Measurements from ENCODE around the gene FSHR. TPM values are rescaled to one million over a fixed set of nuclear protein-coding genes. Genes with fewer than 3 reads are reported as not detected.

The FSHR gene
- total RNA-seq, 1 donor: not detected

DNA sequence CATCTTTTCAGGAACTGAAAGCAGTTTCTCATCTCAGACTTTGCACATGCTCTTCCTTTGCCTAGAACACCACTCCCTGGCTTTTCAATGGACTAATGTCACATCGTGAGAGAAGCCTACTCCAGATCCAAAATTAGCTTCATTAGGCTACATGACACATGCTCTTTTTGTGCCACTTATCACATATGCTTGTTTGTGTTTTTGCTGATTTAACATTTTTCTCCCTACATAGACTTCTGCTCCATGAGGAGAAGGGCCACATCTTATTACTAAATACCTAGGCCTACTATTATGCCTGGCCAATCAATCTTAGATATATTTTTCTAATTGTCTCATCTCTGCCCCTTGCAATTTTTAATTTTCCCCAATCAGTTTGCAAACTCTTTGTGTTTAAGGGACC lies 212.4 kb downstream of the FSHR start:
- DNase-seq (ENCODE audit: low read depth): no peak
- TF ChIP-seq, protein P1, sequence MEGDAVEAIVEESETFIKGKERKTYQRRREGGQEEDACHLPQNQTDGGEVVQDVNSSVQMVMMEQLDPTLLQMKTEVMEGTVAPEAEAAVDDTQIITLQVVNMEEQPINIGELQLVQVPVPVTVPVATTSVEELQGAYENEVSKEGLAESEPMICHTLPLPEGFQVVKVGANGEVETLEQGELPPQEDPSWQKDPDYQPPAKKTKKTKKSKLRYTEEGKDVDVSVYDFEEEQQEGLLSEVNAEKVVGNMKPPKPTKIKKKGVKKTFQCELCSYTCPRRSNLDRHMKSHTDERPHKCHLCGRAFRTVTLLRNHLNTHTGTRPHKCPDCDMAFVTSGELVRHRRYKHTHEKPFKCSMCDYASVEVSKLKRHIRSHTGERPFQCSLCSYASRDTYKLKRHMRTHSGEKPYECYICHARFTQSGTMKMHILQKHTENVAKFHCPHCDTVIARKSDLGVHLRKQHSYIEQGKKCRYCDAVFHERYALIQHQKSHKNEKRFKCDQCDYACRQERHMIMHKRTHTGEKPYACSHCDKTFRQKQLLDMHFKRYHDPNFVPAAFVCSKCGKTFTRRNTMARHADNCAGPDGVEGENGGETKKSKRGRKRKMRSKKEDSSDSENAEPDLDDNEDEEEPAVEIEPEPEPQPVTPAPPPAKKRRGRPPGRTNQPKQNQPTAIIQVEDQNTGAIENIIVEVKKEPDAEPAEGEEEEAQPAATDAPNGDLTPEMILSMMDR (IDR thresholded peaks at IDR 0.05; ENCODE audit: insufficient read depth, low read length): no peak
- no peak overlapping the region for H3K4me3 ChIP-seq (ENCODE audit: low read depth, low read length)

DNA sequence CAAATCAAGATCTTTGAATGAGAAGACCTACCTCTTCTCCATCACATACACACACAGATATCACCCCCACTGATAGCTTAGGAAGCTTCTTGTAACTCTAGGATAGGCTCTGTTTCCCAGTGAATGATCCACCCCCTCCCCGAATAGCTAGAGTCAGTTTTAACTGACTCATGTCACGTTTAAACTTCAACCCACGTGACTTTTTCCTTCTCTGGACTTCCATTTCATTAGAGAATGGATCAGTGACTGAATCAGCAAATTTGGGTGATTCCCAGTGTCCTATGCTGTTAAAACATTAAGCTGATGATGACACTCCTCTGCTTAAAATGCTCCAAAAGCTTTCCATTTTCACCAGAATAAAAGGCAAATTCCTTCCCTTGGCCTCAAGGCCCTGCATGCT lies 212.9 kb downstream of the FSHR start:
- H3K4me3 ChIP-seq (ENCODE audit: low read depth, low read length): no peak overlapping the region
- TF ChIP-seq, protein P1 (IDR thresholded peaks at IDR 0.05; ENCODE audit: insufficient read depth, low read length): no peak
- DNase-seq (ENCODE audit: low read depth): no peak

DNA sequence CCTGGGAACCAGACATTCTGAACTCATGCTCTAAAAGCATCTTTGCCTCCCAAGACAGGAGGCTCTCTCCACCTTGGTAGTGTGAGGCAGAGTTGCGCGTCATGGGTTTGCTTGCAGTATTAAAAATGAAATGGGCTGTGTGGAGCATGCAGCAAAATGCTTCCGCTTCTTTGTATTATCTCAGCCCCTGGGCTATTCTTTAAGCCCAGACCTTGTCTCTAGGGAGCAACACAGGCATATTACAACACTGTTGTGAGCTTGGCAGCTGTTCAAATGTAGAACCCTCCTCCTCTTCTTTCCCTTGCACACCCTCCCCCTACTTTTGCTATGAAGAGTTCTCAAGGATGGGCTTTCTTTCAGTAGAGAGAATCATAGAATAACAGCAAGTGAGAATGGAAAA lies 213.7 kb downstream of the FSHR start:
- DNase-seq (ENCODE audit: low read depth): no peak
- TF ChIP-seq, protein P1 (IDR thresholded peaks at IDR 0.05; ENCODE audit: insufficient read depth, low read length): no peak
- no peak overlapping the region for H3K4me3 ChIP-seq (ENCODE audit: low read depth, low read length)

GRCh38 chr2:48939232-48939631 lies 215.1 kb downstream of the FSHR start:
- DNase-seq (ENCODE audit: low read depth): no peak
- TF ChIP-seq, protein P1 (IDR thresholded peaks at IDR 0.05; ENCODE audit: insufficient read depth, low read length): no peak
- no peak overlapping the region for H3K4me3 ChIP-seq (ENCODE audit: low read depth, low read length)

- TF ChIP-seq, protein P1 (IDR thresholded peaks at IDR 0.05; ENCODE audit: insufficient read depth, low read length): no peak
- H3K4me3 ChIP-seq (ENCODE audit: low read depth, low read length): no peak overlapping the region
- no peak for DNase-seq (ENCODE audit: low read depth)
Measured at GRCh38 chr2:48938231-48938630, 216.1 kb downstream of the FSHR start.

- TF ChIP-seq, protein P1 (IDR thresholded peaks at IDR 0.05; ENCODE audit: insufficient read depth, low read length): no peak
- H3K4me3 ChIP-seq (ENCODE audit: low read depth, low read length): no peak overlapping the region
- no peak for DNase-seq (ENCODE audit: low read depth)
Measured at GRCh38 chr2:48934807-48935206, 219.5 kb downstream of the FSHR start.

DNA sequence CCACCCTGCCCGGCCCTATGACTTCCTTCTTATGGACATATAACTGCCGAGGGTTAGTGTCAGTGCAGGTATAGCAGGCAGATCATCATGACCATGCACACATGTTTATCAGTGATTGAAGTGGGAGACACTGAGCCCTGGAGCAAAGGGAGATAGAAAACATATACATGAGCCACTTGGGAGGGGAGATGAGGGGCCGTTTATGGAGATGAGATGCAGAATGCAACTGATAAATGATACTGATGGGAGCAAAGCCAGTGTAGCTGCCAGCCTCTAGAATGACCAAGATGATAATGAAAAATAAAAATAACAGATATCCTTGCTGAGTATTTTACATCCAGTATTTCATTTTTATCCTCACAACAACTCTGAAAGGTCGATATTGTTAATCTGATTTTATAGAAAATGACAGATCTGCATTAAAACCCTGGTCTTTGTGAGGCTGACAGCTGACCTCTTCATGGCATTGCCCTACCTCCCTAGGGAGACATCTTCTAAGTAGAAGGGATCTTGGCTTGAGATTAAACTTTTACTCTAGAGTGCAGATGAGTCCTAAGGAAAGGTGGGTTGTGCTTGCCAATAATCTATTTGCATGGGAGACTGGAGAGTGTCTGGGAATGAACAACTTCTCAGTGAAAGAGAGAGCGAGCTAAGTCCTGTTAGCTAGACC lies 220.4 kb downstream of the FSHR start:
- no peak for DNase-seq (ENCODE audit: low read depth)
- TF ChIP-seq, protein P1 (IDR thresholded peaks at IDR 0.05; ENCODE audit: insufficient read depth, low read length): no peak
- H3K4me3 ChIP-seq (ENCODE audit: low read depth, low read length): no peak overlapping the region

All from fibroblast of the aortic adventitia (primary cell).